Mesothelial cell of epicardium (in vitro differentiated cells): ENCODE results near the gene NDUFB11. TPM values are rescaled to one million over a fixed set of nuclear protein-coding genes. Genes with fewer than 3 reads are reported as not detected.

ENCODE experiments used
- DNase-seq, 2 experiments: peaks; one replicate each; pipeline ENCODE4 v3.0.0; 2021; ENCODE audit warnings: low spot score in 2 of 2; ENCODE audit not compliant: unreplicated experiment in 2 of 2
- H3K27ac Mint-ChIP-seq: 2 replicates; pipeline ENCODE4 v1.8.0; 2021; ENCODE audit warnings: mixed read lengths
- H3K27me3 Mint-ChIP-seq: 2 replicates; pipeline ENCODE4 v1.8.0; 2021; ENCODE audit warnings: low read depth, mixed read lengths
- H3K36me3 Mint-ChIP-seq: 2 replicates; pipeline ENCODE4 v1.8.0; 2021; ENCODE audit warnings: mixed read lengths
- H3K4me1 Mint-ChIP-seq: 2 replicates; pipeline ENCODE4 v1.8.0; 2021; ENCODE audit warnings: mixed read lengths
- H3K4me3 Mint-ChIP-seq: 2 replicates; pipeline ENCODE4 v1.8.0; 2021; ENCODE audit warnings: mild to moderate bottlenecking, moderate library complexity, mixed read lengths
- H3K9me3 Mint-ChIP-seq: 2 replicates; pipeline ENCODE4 v1.8.0; 2021; ENCODE audit warnings: mixed read lengths
- CTCF ChIP-seq: fragments of 200-600 bp; sonication (generic); IDR thresholded peaks from one replicate; pipeline ENCODE4 v1.5.0; 2021; ENCODE audit warnings: antibody characterized with exemption; ENCODE audit not compliant: unreplicated experiment
- total RNA-seq: library from RNA; stranded (reverse); gene quantifications from 3 replicates; pipeline ENCODE4 v1.2.1, GENCODE V29; 2021

Gene NDUFB11
- 82.9 to 85.7 TPM (median 83.9 TPM) in 3 replicates for total RNA-seq

DNA sequence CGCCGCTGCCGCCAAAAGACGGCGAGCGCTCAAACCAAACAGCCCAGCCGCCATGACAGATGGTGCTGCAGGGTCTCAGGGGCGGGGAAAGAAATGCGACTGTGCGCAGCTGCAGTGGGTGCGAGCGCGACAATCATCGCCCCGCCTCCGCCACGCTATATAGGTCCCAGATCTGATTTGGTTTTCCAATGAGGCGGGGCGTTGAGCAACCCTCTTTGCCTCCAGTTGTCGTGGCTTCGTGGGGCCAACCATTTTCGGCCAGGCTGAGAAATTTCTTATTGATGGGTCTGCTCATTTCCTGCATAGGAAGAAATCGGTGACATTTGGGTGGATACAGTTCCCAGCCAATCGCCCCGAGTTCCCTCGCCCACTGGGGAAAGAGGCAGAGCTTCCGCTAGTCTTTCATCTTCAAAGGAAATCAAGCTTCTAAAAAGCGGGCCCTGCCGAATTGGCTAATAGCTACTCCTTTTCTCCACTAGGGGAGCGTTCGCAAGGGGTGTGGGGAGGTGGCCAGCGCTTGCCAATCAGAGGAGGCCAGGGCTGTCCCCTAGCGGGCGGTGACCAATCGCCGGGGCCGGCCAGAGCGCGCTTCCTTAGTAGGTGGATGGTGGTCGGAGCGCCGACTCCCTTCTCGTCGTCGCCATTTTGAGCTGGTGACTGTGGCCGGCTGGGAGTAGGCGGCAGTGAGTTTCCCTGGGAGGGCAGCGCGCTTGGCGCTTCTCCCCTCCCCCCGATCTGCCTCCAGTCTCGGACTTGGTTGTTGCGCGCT lies at the start of gene NDUFB11, which contains the start of gene RBM10:
Gene NDUFB11, minus strand, starts transcription at position 77 of the 769 bp plus-strand sequence. Its CDS starts 23 bp downstream, at position 54.
Gene RBM10, plus strand, starts transcription at position 596 of the 769 bp plus-strand sequence. CDS start 2,261 bp downstream, outside the sequence.
- H3K4me1 Mint-ChIP-seq, result peaks cover 7% of the 10 kb centered on the region
- H3K27ac Mint-ChIP-seq, result peak within 1 kb of the TSS; percentile 99
- DNase-seq, result peak; percentile 78 to 86
- H3K9me3 Mint-ChIP-seq, result peaks cover 20% of the 10 kb centered on the region
- H3K27me3 Mint-ChIP-seq, result no peaks in the 10 kb centered on the region
- H3K4me3 Mint-ChIP-seq, result peak within 1 kb of the TSS; percentile 98
- peaks cover 24% of the 10 kb centered on the region for H3K36me3 Mint-ChIP-seq
- TF ChIP-seq CTCF, result peak; percentile 70

DNA sequence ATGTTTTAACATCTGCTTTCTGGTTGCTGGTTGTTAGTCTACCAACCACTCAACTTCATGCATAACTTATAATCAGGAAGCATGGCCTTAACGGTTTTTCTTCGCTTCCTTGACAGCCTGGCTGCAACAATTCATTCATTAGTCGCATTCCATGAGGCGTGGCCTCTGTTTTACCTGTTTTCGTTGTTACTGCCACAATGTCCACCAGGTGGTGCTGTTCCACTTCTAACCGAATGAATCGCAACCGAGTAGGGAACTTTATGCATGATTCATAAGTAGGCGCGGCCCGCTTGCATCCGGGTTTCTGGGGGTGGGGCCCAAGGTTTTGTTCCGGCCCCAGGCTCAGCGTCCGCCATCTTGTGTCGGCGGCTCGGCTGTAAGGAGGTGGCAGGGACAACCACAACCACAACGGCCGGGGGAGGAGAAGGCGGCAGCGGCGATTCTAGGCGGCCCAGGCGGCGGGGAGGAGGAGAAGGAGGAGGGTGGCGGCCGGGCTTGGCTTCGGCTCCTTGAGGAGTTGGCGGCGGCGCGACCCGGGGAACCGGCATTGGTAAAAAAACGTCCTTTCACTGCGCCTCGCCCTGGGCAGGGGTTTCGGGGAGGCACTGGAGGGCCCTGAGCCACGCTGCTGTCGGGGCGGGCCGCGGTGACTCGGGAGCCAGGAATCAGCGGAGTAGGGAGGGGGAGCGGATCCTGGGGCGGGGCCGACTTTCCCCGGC lies 49.1 kb upstream of the NDUFB11 start, which contains the start of gene UBA1:
Gene UBA1, plus strand, starts transcription at position 355 of the 719 bp plus-strand sequence. CDS start 4,974 bp downstream, outside the sequence.
- Mint-ChIP-seq H3K9me3 (no peaks in the 10 kb centered on the region), H3K4me1 (peaks cover 55% of the 10 kb centered on the region)

GRCh38 chrX:47191806-47192401 lies 47.4 kb upstream of the NDUFB11 start:
- no peak for DNase-seq
- no peaks in the 10 kb centered on the region for H3K36me3 Mint-ChIP-seq
- H3K4me1 Mint-ChIP-seq, result peaks cover 37% of the 10 kb centered on the region
- H3K4me3 Mint-ChIP-seq, result peak overlapping the region; percentile 80
- H3K9me3 Mint-ChIP-seq, result no peaks in the 10 kb centered on the region
- TF ChIP-seq CTCF, result no peak
- H3K27ac Mint-ChIP-seq, result no peak overlapping the region
- H3K27me3 Mint-ChIP-seq, result no peaks in the 10 kb centered on the region

More for the DNA sequence above, 49.1 kb upstream of the NDUFB11 start, which contains the start of gene UBA1:
- H3K36me3 Mint-ChIP-seq, result peaks cover 12% of the 10 kb centered on the region
- H3K27me3 Mint-ChIP-seq, result no peaks in the 10 kb centered on the region
- peak within 1 kb of the TSS; percentile 99 for H3K4me3 Mint-ChIP-seq
- peak; percentile 95 to 98 for DNase-seq
- peak within 1 kb of the TSS; percentile 100 for H3K27ac Mint-ChIP-seq
- TF ChIP-seq CTCF, result peak; percentile 97

DNA sequence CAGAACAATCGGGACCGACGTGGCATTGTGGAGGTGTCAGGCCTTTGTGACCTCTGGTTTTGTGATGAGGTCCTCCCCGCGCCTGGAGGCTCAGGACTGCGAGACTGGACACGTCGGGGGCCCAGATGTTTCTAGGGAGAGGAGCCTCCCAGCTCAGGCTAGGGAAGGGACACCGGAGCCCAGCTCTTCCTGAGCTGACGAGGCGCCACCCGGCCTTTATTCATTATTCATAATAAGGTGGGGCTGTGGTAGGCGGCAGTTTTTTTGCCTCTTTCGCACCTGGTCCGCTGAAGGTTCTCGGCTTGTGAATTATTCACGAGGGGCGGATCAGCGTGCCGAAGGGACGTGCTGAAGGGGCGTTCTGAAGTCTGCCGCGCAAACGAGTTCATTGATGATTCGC lies 46.8 kb upstream of the NDUFB11 start:
- no peak for TF ChIP-seq CTCF
- peaks cover 32% of the 10 kb centered on the region for H3K4me1 Mint-ChIP-seq
- H3K27ac Mint-ChIP-seq, result no peak overlapping the region
- peak overlapping the region; percentile 80 for H3K4me3 Mint-ChIP-seq
- no peaks in the 10 kb centered on the region for H3K9me3 Mint-ChIP-seq
- H3K27me3 Mint-ChIP-seq, result no peaks in the 10 kb centered on the region
- peaks cover 2% of the 10 kb centered on the region for H3K36me3 Mint-ChIP-seq
- DNase-seq, result no peak

DNA sequence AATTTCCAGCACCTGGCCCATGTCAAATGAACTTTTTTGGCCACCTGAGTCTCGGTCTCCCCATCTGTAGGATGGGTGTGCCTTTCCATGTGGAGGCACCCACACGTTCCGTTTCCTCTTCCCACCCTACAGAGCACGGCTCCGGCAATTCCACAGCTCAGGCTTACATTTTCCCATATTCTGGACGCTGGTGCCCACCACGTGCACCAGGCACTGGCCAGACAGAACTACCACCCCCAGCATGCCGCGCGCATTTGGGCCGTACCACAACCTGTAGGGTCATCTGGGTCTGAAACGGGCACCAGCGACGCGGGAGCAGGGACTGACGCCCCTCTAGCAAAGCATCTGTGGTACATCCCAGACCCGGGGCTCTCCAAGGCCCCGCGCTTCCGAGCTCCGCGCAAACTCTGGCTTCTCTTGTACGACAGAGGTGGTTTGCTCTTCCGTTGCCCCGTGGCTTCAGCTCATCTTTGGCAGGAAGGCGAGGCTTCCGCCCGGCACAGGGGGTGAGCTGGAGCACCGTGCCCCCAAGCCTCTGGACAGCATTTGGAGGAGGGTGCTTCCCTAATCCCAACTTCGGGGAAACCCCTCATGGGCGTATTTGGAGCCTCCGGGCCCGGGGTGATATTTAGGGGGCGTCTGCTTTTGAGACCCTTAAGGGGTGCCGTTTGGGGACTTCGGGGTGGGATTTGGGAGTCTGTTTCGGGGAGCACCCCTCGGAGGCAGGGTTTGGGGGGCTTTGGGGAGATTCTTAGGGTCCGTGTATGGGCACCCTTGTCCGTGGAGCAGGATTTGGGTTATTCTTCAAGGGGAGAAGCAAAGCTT lies 46.2 kb upstream of the NDUFB11 start:
- TF ChIP-seq CTCF, result no peak
- Mint-ChIP-seq H3K4me1 (peaks cover 25% of the 10 kb centered on the region), H3K27ac (peak overlapping the region; percentile 44), H3K9me3 (no peaks in the 10 kb centered on the region), H3K4me3 (peak overlapping the region; percentile 80), H3K36me3 (peaks cover 5% of the 10 kb centered on the region), H3K27me3 (no peaks in the 10 kb centered on the region)
- DNase-seq, result peak; percentile 56 to 77
